SH-SY5Y (cell line): Measurements from ENCODE around the gene DPCD.

Experiments
- GATA2 ChIP-seq: IDR thresholded peaks from 2 replicates; pipeline ENCODE4 v1.6.1; 2011; ENCODE audit warnings: mild to moderate bottlenecking, low read depth, low read length
- GATA3 ChIP-seq: IDR thresholded peaks from 2 replicates; pipeline ENCODE4 v1.6.1; 2011; ENCODE audit warnings: low read depth, mild to moderate bottlenecking, low read length, moderate library complexity

The DPCD gene

DNA sequence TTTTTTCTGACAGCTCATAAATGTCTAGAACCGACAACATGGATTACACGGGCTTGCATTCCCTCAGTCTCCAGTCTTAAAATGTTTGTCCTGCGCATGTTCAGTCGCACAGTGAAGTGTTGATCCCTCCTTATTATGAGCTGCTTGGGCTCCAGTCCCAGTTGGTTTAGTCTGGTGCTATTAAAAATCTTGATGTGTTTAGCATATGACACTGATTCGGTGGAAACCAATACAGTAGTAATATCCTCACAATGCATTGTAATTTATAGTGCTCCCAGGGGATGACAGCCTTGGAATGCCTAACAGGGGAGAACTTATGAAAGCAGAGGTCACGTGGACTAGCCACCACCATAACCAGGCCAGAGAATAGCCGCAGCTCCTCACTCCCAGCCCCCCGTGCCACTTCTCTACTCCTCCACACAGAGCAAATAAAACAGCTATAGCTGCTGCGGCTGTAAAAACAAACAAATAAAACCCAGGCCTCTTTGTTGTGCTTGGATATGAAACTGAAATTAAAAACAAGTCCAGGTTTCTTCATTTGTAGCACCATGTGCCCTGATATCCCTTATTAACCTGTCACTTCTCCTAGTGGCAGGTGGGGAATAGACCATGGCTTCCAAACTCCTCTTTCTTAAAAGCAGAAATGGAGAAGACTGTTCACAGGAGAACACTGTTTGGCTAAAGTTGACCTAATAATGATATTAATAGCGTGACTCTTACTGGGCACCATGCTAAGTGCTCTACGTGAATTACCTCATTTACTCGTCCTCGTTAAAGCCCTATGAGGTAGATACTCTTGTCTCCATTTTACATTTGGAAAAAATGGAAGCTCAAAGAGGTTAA lies 7.7 kb downstream of the DPCD start:
- TF ChIP-seq GATA2 (no peak), GATA3 (no peak)

DNA sequence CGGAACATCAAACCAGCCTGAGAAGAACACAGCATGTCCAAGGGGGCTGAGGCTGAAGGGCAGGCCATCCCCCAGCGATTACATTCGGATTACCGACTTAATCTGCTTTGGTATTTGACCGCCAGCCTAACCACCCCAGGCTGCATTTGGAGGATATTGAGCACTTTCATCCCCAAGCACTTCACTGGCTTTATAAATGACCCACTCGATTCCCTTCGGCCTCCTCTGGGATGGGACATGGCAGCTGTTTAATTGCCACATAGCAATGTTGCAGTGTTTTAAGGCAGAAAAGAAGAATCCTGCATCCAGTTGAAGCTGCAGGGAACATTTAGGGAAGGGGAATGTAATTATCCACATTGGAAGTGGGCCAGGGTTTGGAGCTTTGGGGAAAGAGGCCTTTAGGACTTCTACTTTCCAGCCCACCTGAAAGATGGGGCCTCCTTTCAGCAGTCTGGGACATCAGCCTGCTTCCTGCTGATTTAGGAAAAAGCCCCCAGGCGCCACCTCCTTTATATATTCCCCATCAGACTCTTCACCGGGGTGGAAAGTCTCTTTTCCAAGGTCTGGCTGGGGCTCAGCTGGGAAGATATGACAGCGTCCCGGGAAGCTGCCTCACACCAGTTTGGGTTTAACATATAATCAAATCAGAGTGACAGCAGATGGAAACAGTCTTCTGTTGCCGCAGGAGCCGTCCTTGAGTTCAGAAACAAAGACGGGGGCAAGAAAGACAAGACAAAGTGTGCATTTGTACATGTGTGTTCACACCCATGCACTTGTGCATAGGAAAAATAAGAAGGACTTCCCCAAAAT lies 9.2 kb downstream of the DPCD start:
- TF ChIP-seq GATA2 = no peak
- TF ChIP-seq GATA3 = no peak

DNA sequence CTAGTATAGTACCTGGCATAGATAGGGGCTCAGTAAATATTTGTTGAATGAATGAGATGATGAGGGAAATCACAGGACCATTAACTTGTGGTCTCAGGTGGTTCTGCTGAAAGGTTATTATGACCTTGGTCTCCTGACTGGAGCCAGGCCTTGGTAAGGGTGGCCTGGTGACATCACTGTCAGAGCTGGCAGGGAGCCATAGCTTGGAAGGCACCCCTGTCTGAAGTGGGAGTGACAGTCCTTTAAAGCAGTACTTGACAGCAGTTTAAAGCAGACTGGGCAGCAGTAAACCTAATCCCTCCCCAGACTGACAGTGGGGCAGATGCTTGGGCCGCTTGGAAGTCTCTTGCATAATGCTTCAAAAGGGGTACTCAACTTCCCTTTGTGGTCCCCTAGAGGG lies 13.4 kb downstream of the DPCD start:
- no peak for TF ChIP-seq GATA2
- no peak for TF ChIP-seq GATA3

DNA sequence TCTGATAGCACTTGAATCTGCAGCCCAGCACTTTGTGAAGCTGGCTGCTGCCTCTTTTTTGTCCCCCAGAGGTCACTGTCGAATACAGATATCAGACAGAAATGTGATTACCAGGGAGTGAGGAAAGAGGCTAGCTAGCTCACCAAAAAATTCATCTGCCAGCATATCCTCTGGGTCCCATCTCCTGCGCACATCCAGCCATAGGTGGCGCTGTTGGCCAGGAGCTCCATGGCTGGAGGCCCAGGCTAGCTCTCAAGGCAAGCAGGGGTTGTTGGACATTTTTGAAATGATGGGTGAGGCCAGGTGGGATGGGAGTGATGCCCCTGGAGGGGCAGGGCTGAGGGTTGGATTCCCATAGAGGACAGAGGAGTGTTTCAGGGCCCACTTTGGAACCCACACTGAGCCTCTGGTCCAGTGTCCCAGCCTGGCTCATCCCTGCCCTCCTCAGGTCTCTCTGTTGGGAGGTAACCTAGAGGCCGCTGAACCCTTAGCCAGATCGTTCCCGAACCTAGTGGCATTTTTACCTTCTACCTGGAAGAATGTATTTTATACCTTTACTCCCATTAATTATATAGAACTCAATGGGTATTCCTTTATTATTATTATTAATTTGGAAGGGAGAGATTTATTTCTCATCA lies 14.8 kb downstream of the DPCD start:
- TF ChIP-seq GATA3 = no peak
- no peak for TF ChIP-seq GATA2

DNA sequence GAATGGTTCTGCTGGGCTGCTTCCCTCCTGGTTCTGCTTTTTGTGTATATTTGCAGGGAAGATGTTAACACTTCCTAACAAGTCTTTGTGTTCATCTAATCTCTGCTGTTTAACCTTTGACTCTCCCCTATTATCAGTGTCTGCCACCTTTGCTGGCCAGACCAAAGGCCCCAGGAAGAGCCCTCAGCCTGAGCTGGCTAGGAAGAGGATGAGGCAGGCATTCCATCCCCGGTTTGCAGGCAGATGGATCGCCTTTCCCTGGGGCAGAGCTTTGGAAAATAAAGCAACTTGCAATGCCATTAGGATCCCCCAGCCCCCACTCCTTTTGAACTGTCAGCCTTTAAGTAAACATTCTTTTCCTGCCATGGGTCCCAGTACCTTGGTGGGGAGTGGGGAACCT lies 19.0 kb downstream of the DPCD start:
- TF ChIP-seq GATA3 = no peak
- no peak for TF ChIP-seq GATA2

DNA sequence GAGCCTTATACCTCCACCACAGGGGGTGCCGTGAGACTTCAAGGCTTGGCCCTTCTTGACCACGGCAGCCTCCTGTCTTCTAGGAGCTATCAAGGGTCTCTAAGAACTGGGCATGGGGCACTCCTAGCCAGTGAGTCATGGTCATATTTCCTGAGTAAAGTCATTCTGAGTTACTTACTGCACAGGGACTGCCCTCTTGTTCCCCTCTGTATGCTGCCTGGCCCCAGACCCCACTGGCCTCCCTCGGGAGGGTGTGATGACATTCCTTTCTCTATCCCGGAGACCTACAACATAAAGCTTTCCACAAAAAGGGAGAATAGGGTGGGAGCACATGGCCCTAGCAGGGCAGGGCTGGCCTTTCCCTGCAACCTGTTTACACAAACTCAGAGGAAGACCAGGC lies 21.4 kb downstream of the DPCD start:
- TF ChIP-seq GATA2 (no peak), GATA3 (no peak)

DNA sequence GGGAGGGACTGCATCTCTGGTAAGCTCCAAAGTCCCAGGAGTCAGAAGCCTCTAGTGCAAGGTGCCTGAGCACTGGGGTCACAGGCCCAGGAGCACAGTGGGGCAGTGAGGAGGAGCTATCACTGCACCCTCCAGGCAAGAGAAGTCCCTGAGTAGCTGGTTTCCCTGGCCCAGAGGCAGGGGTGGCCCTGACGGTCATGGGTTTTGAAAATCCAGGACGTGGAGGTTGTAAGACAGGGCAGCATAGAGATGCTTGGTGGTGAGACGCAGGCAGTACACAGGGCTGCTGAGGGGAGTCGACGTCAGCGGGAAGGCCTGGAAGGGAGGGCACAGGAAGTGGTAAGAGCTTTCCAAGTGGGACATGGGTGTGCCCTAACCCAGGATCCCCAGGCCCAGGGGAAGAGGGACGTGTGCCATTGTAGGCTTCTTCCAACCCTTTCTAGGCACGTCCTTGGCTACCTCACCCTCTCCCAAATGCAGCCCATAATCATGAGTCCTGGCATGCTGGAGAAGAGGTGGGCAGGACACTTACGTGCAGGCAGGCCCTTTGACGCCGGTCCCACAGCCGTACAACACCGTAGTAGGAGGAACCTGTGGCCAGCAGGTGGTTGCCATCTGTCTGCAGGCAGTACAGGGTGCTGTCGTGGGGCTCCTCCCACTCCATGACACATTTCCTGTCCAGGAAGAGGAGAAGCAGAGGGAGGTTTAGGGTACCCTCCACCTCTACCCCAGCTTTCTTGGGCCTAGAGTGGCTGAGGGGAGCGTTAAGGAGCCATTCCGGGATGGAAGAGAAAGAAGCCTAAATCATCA lies 23.2 kb downstream of the DPCD start:
- TF ChIP-seq GATA3 = no peak
- no peak for TF ChIP-seq GATA2

DNA sequence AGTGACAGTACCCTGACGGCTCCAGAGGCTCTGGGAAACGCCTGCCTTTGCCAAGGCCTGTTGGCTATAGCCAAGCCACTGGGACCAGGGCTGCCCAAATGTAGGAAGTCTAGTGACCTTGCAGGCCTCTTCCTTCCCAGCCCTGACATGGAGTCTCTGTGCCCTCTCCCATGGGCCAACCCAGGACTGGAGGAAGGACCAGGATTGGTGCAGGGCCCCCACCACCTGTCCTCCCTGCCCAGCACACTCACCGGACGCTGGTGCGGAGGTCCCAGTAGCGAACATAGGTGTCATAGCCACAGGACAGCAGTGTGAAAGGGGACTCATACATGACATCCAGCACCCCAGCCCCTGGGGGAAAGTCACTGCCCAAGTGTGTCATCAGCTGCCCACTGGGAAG lies 24.0 kb downstream of the DPCD start:
- TF ChIP-seq GATA3 (no peak), GATA2 (no peak)

DNA sequence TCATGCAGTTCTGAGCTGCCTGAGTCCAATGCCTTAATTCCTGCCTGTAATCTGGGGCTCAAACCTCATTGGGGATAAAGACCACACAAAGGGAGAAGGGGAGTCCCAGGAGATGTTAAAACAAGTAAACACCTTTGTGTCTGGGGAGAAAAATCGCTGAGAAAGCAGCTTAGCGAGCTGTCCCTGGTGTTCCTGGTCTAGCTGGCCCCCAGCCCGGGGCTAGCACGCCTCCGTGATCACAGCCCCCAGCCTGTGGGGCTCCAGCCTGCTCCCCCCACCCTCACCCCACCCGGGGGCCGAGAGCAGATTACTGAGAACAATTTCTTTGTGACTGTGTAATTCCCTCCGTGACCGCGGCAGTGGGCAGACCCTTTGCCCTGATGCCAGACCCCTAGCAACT lies 24.8 kb downstream of the DPCD start:
- TF ChIP-seq GATA2 (no peak), GATA3 (no peak)

DNA sequence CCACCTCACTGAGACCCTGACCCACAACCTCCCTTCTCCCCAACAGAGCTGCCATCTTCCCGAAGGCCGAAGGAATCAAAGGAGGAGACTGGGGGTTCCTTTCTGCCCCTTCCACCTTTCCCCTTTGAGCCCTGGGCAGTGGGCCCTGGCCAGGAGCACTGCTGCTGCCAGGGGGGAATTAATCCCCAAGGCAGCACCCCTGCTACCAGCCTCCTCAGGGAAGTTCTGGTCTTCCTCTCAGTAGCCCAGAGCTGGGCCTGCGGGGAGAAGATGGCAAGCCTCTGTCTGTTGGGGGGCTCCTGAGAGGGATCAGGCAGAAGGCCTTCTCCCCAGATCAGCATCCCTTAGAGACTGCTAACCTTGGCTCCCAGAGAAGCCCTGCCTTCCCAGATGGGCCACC lies 25.5 kb downstream of the DPCD start:
- TF ChIP-seq GATA2 (no peak), GATA3 (no peak)

DNA sequence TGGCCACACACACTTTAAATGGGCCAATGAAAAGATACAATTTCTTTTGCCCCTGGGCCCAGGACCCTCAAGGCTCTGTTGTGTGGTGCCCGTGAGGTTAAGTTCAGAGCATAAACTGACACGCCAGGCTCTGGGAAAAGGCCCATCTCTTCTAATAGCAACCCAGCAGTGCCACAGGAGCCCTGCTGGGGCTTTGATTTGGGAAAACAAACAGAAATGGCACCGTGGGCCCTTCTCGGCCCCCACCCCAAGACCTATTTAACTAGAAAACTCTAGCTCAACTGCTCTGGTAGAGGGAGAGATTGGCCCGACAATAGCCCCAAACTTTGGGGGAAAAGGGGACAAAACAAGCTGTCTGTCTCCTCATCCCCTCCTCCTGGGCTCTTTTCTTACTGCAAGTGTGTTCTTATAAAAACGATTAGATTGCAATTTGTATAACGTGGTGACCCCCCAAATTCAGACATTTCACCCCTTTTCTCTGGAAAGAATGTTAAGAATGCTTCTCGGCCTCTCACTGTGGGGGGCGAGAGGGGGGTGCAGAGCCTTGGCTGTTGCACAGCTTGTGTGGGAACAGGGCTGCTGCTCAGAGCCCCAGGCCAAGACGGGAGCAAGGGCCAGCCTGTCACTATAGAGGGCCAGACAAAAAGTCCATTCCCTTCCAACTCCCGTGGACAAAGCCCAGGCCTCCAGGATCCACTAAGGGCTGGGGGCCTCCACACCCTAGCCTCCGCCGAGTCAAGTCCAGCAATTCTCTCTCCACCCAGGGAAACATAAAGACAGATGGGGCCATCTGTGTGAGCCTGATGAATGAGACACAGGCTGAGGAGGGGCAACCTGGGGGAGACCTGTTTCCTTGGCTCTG lies 26.8 kb downstream of the DPCD start:
- TF ChIP-seq GATA3 = no peak
- no peak for TF ChIP-seq GATA2

DNA sequence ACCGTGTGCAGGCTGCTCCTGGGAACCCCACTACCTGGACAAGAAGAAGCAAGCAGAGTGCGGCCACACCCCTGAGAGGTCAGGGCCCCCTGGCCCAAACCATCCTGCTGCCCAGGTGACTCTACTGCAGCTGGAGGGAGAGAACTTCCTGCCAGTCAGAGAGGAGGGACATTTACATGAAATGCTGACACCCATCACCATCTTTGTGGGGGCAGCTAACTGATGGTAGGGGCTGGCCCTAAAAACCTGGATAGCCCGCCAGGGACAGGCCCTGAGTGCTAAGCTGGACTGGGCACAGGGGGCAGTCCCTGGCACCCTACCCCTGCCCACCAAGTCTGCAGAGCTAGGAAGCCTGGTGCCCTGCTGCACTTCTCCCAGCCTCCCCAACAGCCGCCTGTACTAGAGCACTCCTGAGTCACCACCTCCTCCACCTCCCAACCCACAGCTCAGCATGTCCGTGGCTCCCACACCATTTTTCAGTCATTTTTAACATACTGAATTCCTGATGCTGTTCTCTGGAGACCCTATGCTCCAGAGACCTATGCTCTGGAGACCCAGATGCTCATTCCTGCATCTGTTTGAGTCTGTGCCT lies 27.5 kb downstream of the DPCD start:
- TF ChIP-seq GATA3 (no peak), GATA2 (no peak)

DNA sequence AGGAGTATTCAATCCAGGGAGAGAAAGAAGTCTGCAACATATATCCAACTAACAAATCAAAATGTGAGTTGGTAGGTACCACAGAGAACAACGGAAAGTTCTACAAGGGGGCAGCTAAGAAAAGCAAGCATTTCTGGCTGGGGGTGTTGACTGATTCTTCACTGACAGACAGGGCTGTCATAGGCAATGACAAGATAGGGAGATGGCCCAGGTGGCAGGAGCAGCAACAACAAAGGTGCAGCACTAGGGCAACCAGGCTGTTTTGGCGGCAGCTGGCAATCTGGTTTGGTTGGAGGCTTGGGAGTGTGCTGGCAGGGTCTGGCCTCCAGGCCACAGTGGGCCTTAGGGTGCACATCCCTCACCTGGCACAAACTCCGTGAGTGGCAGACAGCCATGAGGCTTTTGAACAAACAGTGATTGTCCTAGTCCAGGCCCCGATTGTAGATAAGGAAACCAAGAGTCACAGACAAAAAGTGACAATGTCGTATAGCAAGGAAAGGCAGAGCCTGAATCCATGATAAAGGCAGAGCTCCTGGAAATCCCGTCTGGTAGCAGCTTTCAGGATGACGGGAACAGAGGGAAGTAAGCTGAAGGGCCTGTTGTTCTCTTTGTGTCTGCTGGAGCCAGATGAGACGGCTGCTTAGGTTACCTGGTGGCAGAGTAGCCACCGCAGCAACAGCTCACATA lies 28.4 kb downstream of the DPCD start:
- no peak for TF ChIP-seq GATA3
- TF ChIP-seq GATA2 = peak; percentile 58; the same call in 1 of the 2 replicates
